Measurements from ENCODE around the gene CER1. TPM values are rescaled to one million over a fixed set of nuclear protein-coding genes. Genes with fewer than 3 reads are reported as not detected.

Gene CER1
- total and polyA plus RNA-seq, 2 of the 8 experiments (the other 6 are each of a cell fraction or from before 2014, with no cell fraction given) = 0.26 to 3.4 TPM

- FAIRE-seq = no peak
- Histone ChIP-seq H4K8ac (ENCODE audit: extremely low read depth, insufficient read depth, low read length) (no peak overlapping the region), H3K27ac (ENCODE audit: low read depth, low read length) (no peak overlapping the region), H2BK12ac (ENCODE audit: low read depth, low read length) (no peak overlapping the region), H3K4me3 (ENCODE audit: extremely low read depth in 1 of 4, insufficient read depth in 2 of 4, low read depth in 3 of 4, low read length in 4 of 4) (no peak overlapping the region), H2BK120ac (replicated peaks; ENCODE audit: low read depth, low read length) (no peak overlapping the region), H3K56ac (replicated peaks; ENCODE audit: insufficient read length, low read depth, low read length) (no peak overlapping the region), H2BK20ac (ENCODE audit: low read length) (no peak overlapping the region), H3K9ac (replicated peaks in 1 of 4; ENCODE audit: extremely low read depth in 1 of 4, low read depth in 3 of 4, low read length in 3 of 4) (no peak overlapping the region), H3K4ac (replicated peaks; ENCODE audit: insufficient read length, low read depth, low read length) (no peak overlapping the region), H4K91ac (replicated peaks; ENCODE audit: insufficient read length, low read length) (no peak overlapping the region), H2BK5ac (ENCODE audit: low read depth, low read length) (no peak overlapping the region), H3K4me1 (replicated peaks in 1 of 4; ENCODE audit: control insufficient read depth in 3 of 4, insufficient read depth in 4 of 4, low read length in 3 of 4) (no peaks in the 10 kb centered on the region), H3K23me2 (ENCODE audit: low read depth, low read length) (no peaks in the 10 kb centered on the region), H4K5ac (ENCODE audit: insufficient read length, low read depth, low read length) (no peak overlapping the region), H3K79me1 (ENCODE audit: low read depth, low read length) (no peaks in the 10 kb centered on the region), H3K79me2 (ENCODE audit: control insufficient read depth in 1 of 2, insufficient read depth in 2 of 2, low read length in 2 of 2) (no peaks in the 10 kb centered on the region), H3K9me3 (ENCODE audit: insufficient read depth in 2 of 2, low read depth in 1 of 2, low read length in 1 of 2) (no peaks in the 10 kb centered on the region), H4K20me1 (replicated peaks in 1 of 2; ENCODE audit: control insufficient read depth in 1 of 2, insufficient read depth in 2 of 2, low read length in 2 of 2) (no peaks in the 10 kb centered on the region), H2BK15ac (ENCODE audit: low read length) (no peak overlapping the region), H3K14ac (ENCODE audit: insufficient read length) (no peak overlapping the region), H3K27me3 (replicated peaks in 1 of 4; ENCODE audit: control insufficient read depth in 3 of 4, extremely low read depth in 1 of 4, insufficient read depth in 3 of 4, low read length in 3 of 4) (no peaks in the 10 kb centered on the region), H3K23ac (ENCODE audit: insufficient read length) (no peak overlapping the region), H3K4me2 (ENCODE audit: insufficient read depth in 1 of 2, low read depth in 2 of 2, low read length in 2 of 2) (no peak overlapping the region), H2AK5ac (ENCODE audit: low read depth, low read length) (no peak overlapping the region), H3K36me3 (ENCODE audit: control insufficient read depth in 2 of 4, insufficient read depth in 4 of 4, low read length in 3 of 4) (no peaks in the 10 kb centered on the region), H2AFZ (ENCODE audit: low read length) (no peak overlapping the region), H3K18ac (ENCODE audit: extremely low read depth, low read length) (no peak overlapping the region)
- DNase-seq (ENCODE audit: low read depth in 1 of 2, low spot score in 2 of 2) = no peak
- WGBS, 2 experiments (ENCODE audit: extremely low coverage in 1 of 2, insufficient coverage in 1 of 2, insufficient read length in 1 of 2, insufficient replicate concordance in 2 of 2, low coverage in 1 of 2, low lambda C conversion rate in 2 of 2, missing lambda C conversion rate in 1 of 2) = 92% methylated on average over 2 of the region's 2 CpGs; no CpG with 5 or more reads in 1 of the 2 experiments
- ChIA-PET POLR2A (ENCODE audit: partially characterized antibody) (interaction anchor here (0.6 kb wide), 1 partner anchor 37 kb away, joined by 3 read pairs; no protein-coding TSS in a partner anchor), CTCF (ENCODE audit: partially characterized antibody) (interaction anchor here (1.5 to 1.6 kb wide), 3 partner anchors 10 to 289 kb away, joined by 4 read pairs; partner anchors contain the start of gene CER1)
- TF ChIP-seq SIRT6 (IDR thresholded peaks at IDR 0.05; ENCODE audit: low read length) = no peak
- no peak for TF ChIP-seq MAX (IDR thresholded peaks at IDR 0.05)
- TF ChIP-seq KDM5A (IDR thresholded peaks at IDR 0.05; ENCODE audit: low read length) = no peak
- no peak for TF ChIP-seq PHF8 (conservative IDR thresholded peaks at IDR 0.05; ENCODE audit: low read depth, low read length)
- TF ChIP-seq NRF1 (IDR thresholded peaks at IDR 0.05; ENCODE audit: low read depth, low read length) = no peak
These were observed 39.1 kb upstream of the CER1 start for GRCh38 chr9:14761584-14761983.
